HCT116 (cell line): ENCODE results near the gene CXCL11. TPM values are rescaled to one million over a fixed set of nuclear protein-coding genes. Genes with fewer than 3 reads are reported as not detected.

Experiments used
- ATAC-seq: fragments of 200-7000 bp; cut with Tn5 transposase; 2 replicates; pipeline ENCODE4 v1.9.1; 2020; ENCODE audit warnings: mild to moderate bottlenecking, moderate library complexity
- BruUV-seq: library from RNA; stranded (reverse); fragments of 400-500 nt; replicated peaks from 2 replicates; lab custom pipeline; 2021; lab: Mats Ljungman, UMichigan
- CTCF ChIA-PET: fragments of 300-600 bp; sonication (Branson Sonifier 250); formaldehyde crosslinking; loops from one replicate; lab custom pipeline; 2021; ENCODE audit warnings: antibody characterized with exemption; lab: Charles Lee
- POLR2A ChIA-PET: fragments of 300-600, 350-600 bp; sonication (Branson Sonifier 250); formaldehyde crosslinking; loops from one replicate; lab custom pipeline; 2021; ENCODE audit warnings: antibody characterized with exemption; lab: Charles Lee
- RAD21 ChIA-PET, 2 experiments: fragments of 300-600 bp; sonication (Branson Sonifier 250); formaldehyde crosslinking; loops; one replicate each; lab custom pipeline; 2023; ENCODE audit warnings: low total read pairs in 2 of 2; ENCODE audit not compliant: uncharacterized antibody in 2 of 2, unreplicated experiment in 2 of 2, low non-redundant PET in 1 of 2; lab: Charles Lee
- DNase-seq: peaks from one replicate; pipeline ENCODE4 v3.0.0-alpha.2; 2010; ENCODE audit warnings: low read depth, low spot score
- H2AFZ ChIP-seq: fragments of 200-600 bp; shearing (Covaris generic), sonication (generic); 2 replicates; pipeline ENCODE4 v1.6.1; 2017; ENCODE audit warnings: low read depth, mixed run types, mixed read lengths, antibody characterized with exemption, low read length; ENCODE audit not compliant: poor library complexity, severe bottlenecking
- H3K27ac ChIP-seq: 2 replicates; pipeline ENCODE4 v1.5.1; 2012; ENCODE audit warnings: low read depth, low read length
- H3K27me3 ChIP-seq: fragments of 200-600 bp; sonication (generic); 2 replicates; pipeline ENCODE4 v1.6.1; 2016; ENCODE audit warnings: mixed run types, low read length, mixed read lengths; ENCODE audit not compliant: insufficient read depth
- H3K36me3 ChIP-seq, 2 experiments: fragments of 200-500 bp in 1 of 2; fragments of 200-600 bp in 1 of 2; sonication (Bioruptor generic) in 1 of 2; sonication (generic) in 1 of 2; 2 replicates each; pipeline versions ENCODE4 v1.5.1 to v1.6.1; 2014 to 2016; ENCODE audit warnings: low read length in 2 of 2, inconsistent platforms in 1 of 2, mixed read lengths in 1 of 2, mixed run types in 1 of 2; ENCODE audit not compliant: insufficient read depth in 2 of 2, control insufficient read depth in 1 of 2
- H3K4me1 ChIP-seq, 2 experiments: fragments of 200-600 bp in 1 of 2; sonication (generic) in 1 of 2; 2 replicates each; pipeline versions ENCODE4 v1.5.1 to v1.6.1; 2012 to 2017; ENCODE audit warnings: low read length in 2 of 2, inconsistent platforms in 1 of 2, mild to moderate bottlenecking in 1 of 2, mixed read lengths in 1 of 2, mixed run types in 1 of 2, moderate library complexity in 1 of 2; ENCODE audit not compliant: insufficient read depth in 2 of 2, control insufficient read depth in 1 of 2
- H3K4me2 ChIP-seq: fragments of 200-600 bp; sonication (generic); 2 replicates; pipeline ENCODE4 v1.6.1; 2017; ENCODE audit warnings: mixed run types, low read length, mixed read lengths
- H3K4me3 ChIP-seq, 2 experiments: fragments of 200-600 bp in 1 of 2; sonication (generic) in 1 of 2; replicated peaks in 1 of 2; 2 replicates each; pipeline ENCODE4 v1.5.1; 2011 to 2016; ENCODE audit warnings: low read length in 2 of 2, control low read depth in 1 of 2, low read depth in 1 of 2, mild to moderate bottlenecking in 1 of 2, mixed read lengths in 1 of 2, mixed run types in 1 of 2
- H3K79me2 ChIP-seq: fragments of 200-600 bp; sonication (generic); 2 replicates; pipeline ENCODE4 v1.6.1; 2017; ENCODE audit warnings: mild to moderate bottlenecking, mixed run types, low read length, moderate library complexity, mixed read lengths; ENCODE audit not compliant: insufficient read depth
- H3K9ac ChIP-seq: fragments of 200-600 bp; sonication (generic); 2 replicates; pipeline ENCODE4 v1.6.1; 2016; ENCODE audit warnings: low read length, mixed read lengths
- H3K9me2 ChIP-seq: fragments of 200-600 bp; sonication (generic), shearing (Covaris generic); 2 replicates; pipeline ENCODE4 v1.6.1; 2017; ENCODE audit warnings: mixed run types, mild to moderate bottlenecking, moderate library complexity; ENCODE audit not compliant: insufficient read depth
- H3K9me3 ChIP-seq, 2 experiments: fragments of 200-500 bp in 1 of 2; fragments of 200-600 bp in 1 of 2; sonication (Bioruptor generic) in 1 of 2; sonication (generic) in 1 of 2; 2 replicates each; pipeline ENCODE4 v1.6.1; 2014 to 2017; ENCODE audit warnings: low read length in 2 of 2, mixed read lengths in 2 of 2, inconsistent platforms in 1 of 2, low read depth in 1 of 2, mild to moderate bottlenecking in 1 of 2, mixed run types in 1 of 2, moderate library complexity in 1 of 2; ENCODE audit not compliant: control insufficient read depth in 1 of 2, insufficient read depth in 1 of 2
- H4K20me1 ChIP-seq: fragments of 200-600 bp; sonication (generic), shearing (Covaris generic); 2 replicates; pipeline ENCODE4 v1.6.1; 2017; ENCODE audit warnings: mixed run types, mild to moderate bottlenecking, moderate library complexity; ENCODE audit not compliant: insufficient read depth
- CEBPB ChIP-seq: IDR thresholded peaks from 2 replicates; pipeline ENCODE4 v1.6.1; 2012; ENCODE audit warnings: low read depth
- EGR1 ChIP-seq: IDR thresholded peaks from 2 replicates; pipeline ENCODE4 v1.6.1; 2012; ENCODE audit warnings: low read depth
- ELF1 ChIP-seq: IDR thresholded peaks from 2 replicates; pipeline ENCODE4 v1.6.1; 2012; ENCODE audit warnings: low read depth, borderline replicate concordance
- EZH2 ChIP-seq: fragments of 200-600 bp; sonication (generic); IDR thresholded peaks from 2 replicates; pipeline ENCODE4 v1.6.1; 2017; ENCODE audit warnings: antibody characterized with exemption, mixed run types
- EZH2phosphoT487 ChIP-seq: fragments of 200-600 bp; IDR thresholded peaks from 2 replicates; pipeline ENCODE4 v1.6.1; 2018; ENCODE audit warnings: antibody characterized with exemption, borderline replicate concordance
- FOSL1 ChIP-seq: IDR thresholded peaks from 2 replicates; pipeline ENCODE4 v1.6.1; 2012; ENCODE audit warnings: low read depth
- JUND ChIP-seq: IDR thresholded peaks from 2 replicates; pipeline ENCODE4 v1.6.1; 2012
- MAX ChIP-seq: IDR thresholded peaks from 2 replicates; pipeline ENCODE4 v1.6.1; 2012
- POLR2A ChIP-seq: IDR thresholded peaks from 2 replicates; pipeline ENCODE4 v1.7.0; 2011; ENCODE audit warnings: borderline replicate concordance; ENCODE audit not compliant: insufficient read depth, insufficient read length; ENCODE audit errors: extremely low read depth
- POLR2AphosphoS5 ChIP-seq: IDR thresholded peaks from 2 replicates; pipeline ENCODE4 v1.6.1; 2011; ENCODE audit warnings: mild to moderate bottlenecking, low read depth, low read length, moderate library complexity
- RAD21 ChIP-seq: IDR thresholded peaks from 2 replicates; pipeline ENCODE4 v1.6.1; 2012; ENCODE audit warnings: low read depth, mild to moderate bottlenecking
- REST ChIP-seq: IDR thresholded peaks from 2 replicates; pipeline ENCODE4 v1.6.1; 2012; ENCODE audit warnings: low read depth
- SIN3A ChIP-seq: IDR thresholded peaks from 2 replicates; pipeline ENCODE4 v1.6.1; 2012; ENCODE audit warnings: low read depth
- SP1 ChIP-seq: IDR thresholded peaks from 2 replicates; pipeline ENCODE4 v1.6.1; 2012; ENCODE audit warnings: low read depth
- SRF ChIP-seq: IDR thresholded peaks from 2 replicates; pipeline ENCODE4 v1.6.1; 2012; ENCODE audit warnings: low read depth
- TCF7L2 ChIP-seq: IDR thresholded peaks from 2 replicates; pipeline ENCODE4 v1.7.0; 2011; ENCODE audit warnings: borderline replicate concordance, inconsistent platforms; ENCODE audit not compliant: insufficient read depth, insufficient read length; ENCODE audit errors: extremely low read depth
- YY1 ChIP-seq: IDR thresholded peaks from 2 replicates; pipeline ENCODE4 v1.6.1; 2011; ENCODE audit warnings: low read length, low read depth, moderate library complexity, mild to moderate bottlenecking; ENCODE audit not compliant: insufficient replicate concordance; ENCODE audit errors: extremely low read depth
- ZBTB33 ChIP-seq: IDR thresholded peaks from 2 replicates; pipeline ENCODE4 v1.6.1; 2011; ENCODE audit warnings: mild to moderate bottlenecking, low read length, moderate library complexity; ENCODE audit not compliant: insufficient replicate concordance; ENCODE audit errors: extremely low read depth
- ZFX ChIP-seq: fragments of 450-650 bp; IDR thresholded peaks from 2 replicates; pipeline ENCODE4 v1.6.1; 2017
- ZNF274 ChIP-seq: fragments of 200-500 bp; sonication (Bioruptor generic); IDR thresholded peaks from 2 replicates; pipeline ENCODE4 v1.6.1; 2014; ENCODE audit warnings: mild to moderate bottlenecking, low read depth, low read length, inconsistent platforms
- intact Hi-C: fragments of 100-400 bp; cut with micrococcal nuclease; formaldehyde crosslinking; loops from 2 replicates; pipeline ENCODE4 v1.10.0; 2022
- total RNA-seq: library from RNA; stranded (reverse); gene quantifications from one replicate; pipeline ENCODE4 v1.2.1, GENCODE V29; 2021; ENCODE audit not compliant: unreplicated experiment

CXCL11 gene
- total RNA-seq, 1 experiment from 2014 or later, result not detected

GRCh38 chr4:76002176-76002575 lies 33.7 kb downstream of the CXCL11 start:
- Histone ChIP-seq H2AFZ (no peak overlapping the region), H3K27me3 (no peaks in the 10 kb centered on the region), H3K4me2 (no peak overlapping the region), H3K9me2 (no peaks in the 10 kb centered on the region), H4K20me1 (no peaks in the 10 kb centered on the region)
- ChIA-PET POLR2A (no interaction called here), RAD21 (no interaction called here)
- DNase-seq, result no peak
- TF ChIP-seq TCF7L2 (no peak), EZH2phosphoT487 (no peak), ZNF274 (no peak), RAD21 (no peak), FOSL1 (no peak), YY1 (no peak), POLR2AphosphoS5 (no peak), REST (no peak), POLR2A (no peak), MAX (no peak), CEBPB (no peak), EGR1 (no peak), ELF1 (no peak), JUND (no peak), ZBTB33 (no peak), SRF (no peak), SP1 (no peak), EZH2 (no peak), ZFX (no peak), SIN3A (no peak)
- TF ChIP-seq, all 23 proteins: peak for 0
- no peak for ATAC-seq
- Histone ChIP-seq H3K27ac (no peak overlapping the region), H3K4me3 (no peak overlapping the region), H3K9me3 (no peaks in the 10 kb centered on the region), H3K4me1 (peaks cover 0 to 4% of the 10 kb centered on the region in 2 experiments; a peak in 1 of 4 replicates), H3K36me3 (no peaks in the 10 kb centered on the region), H3K79me2 (no peaks in the 10 kb centered on the region), H3K9ac (no peak overlapping the region)
- BruUV-seq, result no TSS peak
- CTCF ChIA-PET, result no interaction called here
- intact Hi-C loops, result no loop called here
